Measurements from ENCODE around the gene PTPRG.

DNA sequence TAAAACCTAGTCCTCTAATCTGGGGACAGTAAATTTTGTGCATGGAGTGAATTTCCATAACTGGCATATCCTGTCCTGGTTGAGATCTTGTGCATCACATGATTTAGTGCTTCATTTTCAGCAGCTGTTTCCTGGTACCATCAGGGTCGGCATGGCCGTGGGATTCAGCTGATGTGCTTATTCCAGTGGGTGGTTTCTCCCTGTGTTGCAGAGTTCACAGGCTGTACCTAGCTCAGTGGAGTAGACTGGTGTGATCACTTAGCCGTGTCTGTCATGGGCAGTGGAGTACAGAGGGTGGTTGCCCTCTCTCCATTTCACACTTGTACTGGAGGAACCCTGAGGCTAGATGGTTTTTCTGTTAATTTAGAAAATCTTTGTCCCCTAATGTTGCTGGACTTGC is 228.5 kb downstream of the PTPRG start:
- TF ChIP-seq RAD21 (IDR thresholded peaks at IDR 0.05; ENCODE audit: low read depth) (no peak), FOXM1 (IDR thresholded peaks at IDR 0.05; ENCODE audit: borderline replicate concordance, low read depth) (no peak), TAF1 (IDR thresholded peaks at IDR 0.05; ENCODE audit: low read depth) (no peak), CEBPB (IDR thresholded peaks at IDR 0.05) (no peak), NFIC (IDR thresholded peaks at IDR 0.05) (no peak), YY1 (IDR thresholded peaks at IDR 0.05; ENCODE audit: low read depth) (no peak), EP300 (IDR thresholded peaks at IDR 0.05; ENCODE audit: borderline replicate concordance) (no peak), EGR1 (IDR thresholded peaks at IDR 0.05) (no peak), CREB1 (IDR thresholded peaks at IDR 0.05; ENCODE audit: low read depth) (no peak)
- TF ChIP-seq, protein P1, sequence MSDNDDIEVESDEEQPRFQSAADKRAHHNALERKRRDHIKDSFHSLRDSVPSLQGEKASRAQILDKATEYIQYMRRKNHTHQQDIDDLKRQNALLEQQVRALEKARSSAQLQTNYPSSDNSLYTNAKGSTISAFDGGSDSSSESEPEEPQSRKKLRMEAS (IDR thresholded peaks at IDR 0.05): no peak
- TF ChIP-seq, protein P2, sequence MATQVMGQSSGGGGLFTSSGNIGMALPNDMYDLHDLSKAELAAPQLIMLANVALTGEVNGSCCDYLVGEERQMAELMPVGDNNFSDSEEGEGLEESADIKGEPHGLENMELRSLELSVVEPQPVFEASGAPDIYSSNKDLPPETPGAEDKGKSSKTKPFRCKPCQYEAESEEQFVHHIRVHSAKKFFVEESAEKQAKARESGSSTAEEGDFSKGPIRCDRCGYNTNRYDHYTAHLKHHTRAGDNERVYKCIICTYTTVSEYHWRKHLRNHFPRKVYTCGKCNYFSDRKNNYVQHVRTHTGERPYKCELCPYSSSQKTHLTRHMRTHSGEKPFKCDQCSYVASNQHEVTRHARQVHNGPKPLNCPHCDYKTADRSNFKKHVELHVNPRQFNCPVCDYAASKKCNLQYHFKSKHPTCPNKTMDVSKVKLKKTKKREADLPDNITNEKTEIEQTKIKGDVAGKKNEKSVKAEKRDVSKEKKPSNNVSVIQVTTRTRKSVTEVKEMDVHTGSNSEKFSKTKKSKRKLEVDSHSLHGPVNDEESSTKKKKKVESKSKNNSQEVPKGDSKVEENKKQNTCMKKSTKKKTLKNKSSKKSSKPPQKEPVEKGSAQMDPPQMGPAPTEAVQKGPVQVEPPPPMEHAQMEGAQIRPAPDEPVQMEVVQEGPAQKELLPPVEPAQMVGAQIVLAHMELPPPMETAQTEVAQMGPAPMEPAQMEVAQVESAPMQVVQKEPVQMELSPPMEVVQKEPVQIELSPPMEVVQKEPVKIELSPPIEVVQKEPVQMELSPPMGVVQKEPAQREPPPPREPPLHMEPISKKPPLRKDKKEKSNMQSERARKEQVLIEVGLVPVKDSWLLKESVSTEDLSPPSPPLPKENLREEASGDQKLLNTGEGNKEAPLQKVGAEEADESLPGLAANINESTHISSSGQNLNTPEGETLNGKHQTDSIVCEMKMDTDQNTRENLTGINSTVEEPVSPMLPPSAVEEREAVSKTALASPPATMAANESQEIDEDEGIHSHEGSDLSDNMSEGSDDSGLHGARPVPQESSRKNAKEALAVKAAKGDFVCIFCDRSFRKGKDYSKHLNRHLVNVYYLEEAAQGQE (IDR thresholded peaks at IDR 0.05; ENCODE audit: low read depth): no peak
- TF ChIP-seq, protein P3, sequence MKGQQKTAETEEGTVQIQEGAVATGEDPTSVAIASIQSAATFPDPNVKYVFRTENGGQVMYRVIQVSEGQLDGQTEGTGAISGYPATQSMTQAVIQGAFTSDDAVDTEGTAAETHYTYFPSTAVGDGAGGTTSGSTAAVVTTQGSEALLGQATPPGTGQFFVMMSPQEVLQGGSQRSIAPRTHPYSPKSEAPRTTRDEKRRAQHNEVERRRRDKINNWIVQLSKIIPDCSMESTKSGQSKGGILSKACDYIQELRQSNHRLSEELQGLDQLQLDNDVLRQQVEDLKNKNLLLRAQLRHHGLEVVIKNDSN (IDR thresholded peaks at IDR 0.05): no peak
